ENCODE measurements around the gene TTC21A.

The TTC21A gene

GRCh38 chr3:39153977-39154279 is 46.4 kb downstream of the TTC21A start:
- TF ChIP-seq REST (IDR thresholded peaks at IDR 0.05; ENCODE audit: low read depth) (no peak), FOXM1 (IDR thresholded peaks at IDR 0.05; ENCODE audit: borderline replicate concordance, low read depth) (no peak), CREB1 (IDR thresholded peaks at IDR 0.05; ENCODE audit: low read depth) (no peak), EP300 (IDR thresholded peaks at IDR 0.05; ENCODE audit: borderline replicate concordance) (no peak), YY1 (IDR thresholded peaks at IDR 0.05; ENCODE audit: low read depth) (no peak), NFIC (IDR thresholded peaks at IDR 0.05) (no peak), RAD21 (IDR thresholded peaks at IDR 0.05; ENCODE audit: low read depth) (no peak), CEBPB (IDR thresholded peaks at IDR 0.05) (no peak), TAF1 (IDR thresholded peaks at IDR 0.05; ENCODE audit: low read depth) (no peak), MAX (IDR thresholded peaks at IDR 0.05) (no peak), TEAD4 (IDR thresholded peaks at IDR 0.05) (no peak), TCF12 (IDR thresholded peaks at IDR 0.05; ENCODE audit: low read depth) (no peak), USF1 (IDR thresholded peaks at IDR 0.05) (no peak)

- TF ChIP-seq TCF12 (IDR thresholded peaks at IDR 0.05; ENCODE audit: low read depth) (no peak), EGR1 (IDR thresholded peaks at IDR 0.05) (no peak), NFIC (IDR thresholded peaks at IDR 0.05) (no peak), CREB1 (IDR thresholded peaks at IDR 0.05; ENCODE audit: low read depth) (no peak), EP300 (IDR thresholded peaks at IDR 0.05; ENCODE audit: borderline replicate concordance) (no peak), CEBPB (IDR thresholded peaks at IDR 0.05) (no peak), MAX (IDR thresholded peaks at IDR 0.05) (no peak), FOXM1 (IDR thresholded peaks at IDR 0.05; ENCODE audit: borderline replicate concordance, low read depth) (no peak)
These were observed 47.0 kb downstream of the TTC21A start for GRCh38 chr3:39154280-39155021.

- TF ChIP-seq NFIC (IDR thresholded peaks at IDR 0.05) (no peak), FOXM1 (IDR thresholded peaks at IDR 0.05; ENCODE audit: borderline replicate concordance, low read depth) (no peak), YY1 (IDR thresholded peaks at IDR 0.05; ENCODE audit: low read depth) (no peak), RAD21 (IDR thresholded peaks at IDR 0.05; ENCODE audit: low read depth) (no peak), EP300 (IDR thresholded peaks at IDR 0.05; ENCODE audit: borderline replicate concordance) (no peak), MAX (IDR thresholded peaks at IDR 0.05) (no peak), ZBTB7A (IDR thresholded peaks at IDR 0.05; ENCODE audit: low read depth) (no peak), EGR1 (IDR thresholded peaks at IDR 0.05) (no peak), REST (IDR thresholded peaks at IDR 0.05; ENCODE audit: low read depth) (no peak)
These were observed 48.9 kb downstream of the TTC21A start for GRCh38 chr3:39156421-39156820.

GRCh38 chr3:39157359-39157758 is 49.9 kb downstream of the TTC21A start:
- TF ChIP-seq CREB1 (IDR thresholded peaks at IDR 0.05; ENCODE audit: low read depth) (no peak), NFIC (IDR thresholded peaks at IDR 0.05) (no peak), TAF1 (IDR thresholded peaks at IDR 0.05; ENCODE audit: low read depth) (no peak), TEAD4 (IDR thresholded peaks at IDR 0.05) (no peak)

GRCh38 chr3:39158148-39158715 is 50.8 kb downstream of the TTC21A start:
- TF ChIP-seq NFIC (IDR thresholded peaks at IDR 0.05), result no peak
- TF ChIP-seq EGR1 (IDR thresholded peaks at IDR 0.05), result no peak
- no peak for TF ChIP-seq CEBPB (IDR thresholded peaks at IDR 0.05)
- no peak for TF ChIP-seq TAF1 (IDR thresholded peaks at IDR 0.05; ENCODE audit: low read depth)
- TF ChIP-seq RAD21 (IDR thresholded peaks at IDR 0.05; ENCODE audit: low read depth), result no peak
- no peak for TF ChIP-seq USF1 (IDR thresholded peaks at IDR 0.05)

GRCh38 chr3:39164414-39164813 is 56.9 kb downstream of the TTC21A start:
- TF ChIP-seq NFIC (IDR thresholded peaks at IDR 0.05) (no peak), TAF1 (IDR thresholded peaks at IDR 0.05; ENCODE audit: low read depth) (no peak), CEBPB (IDR thresholded peaks at IDR 0.05) (no peak), TEAD4 (IDR thresholded peaks at IDR 0.05) (no peak), FOXM1 (IDR thresholded peaks at IDR 0.05; ENCODE audit: borderline replicate concordance, low read depth) (no peak), EP300 (IDR thresholded peaks at IDR 0.05; ENCODE audit: borderline replicate concordance) (no peak), CREB1 (IDR thresholded peaks at IDR 0.05; ENCODE audit: low read depth) (no peak), MAX (IDR thresholded peaks at IDR 0.05) (no peak)
